Subcutaneous adipose tissue (tissue), 4 donors: ENCODE measurements around the gene CREBL2. TPM values are rescaled to one million over a fixed set of nuclear protein-coding genes. Genes with fewer than 3 reads are reported as not detected.

ENCODE experiments used
- total RNA-seq, 4 donors: library from RNA; depleted of rRNA; stranded (reverse); fragments of >200 nt; gene quantifications; one replicate each; pipeline ENCODE4 v1.1.0, GENCODE V29; 2016
- TF ChIP-seq, protein P1 (sequence below): fragments of 450-650 bp; IDR thresholded peaks from one replicate; pipeline ENCODE4 v1.5.1; 2016; ENCODE audit warnings: low read depth, mild to moderate bottlenecking, control low read depth, antibody characterized with exemption, moderate library complexity

The CREBL2 gene
- total RNA-seq, 4 donors from 2014 or later = 73.8 to 113 (median 99.4) TPM

DNA sequence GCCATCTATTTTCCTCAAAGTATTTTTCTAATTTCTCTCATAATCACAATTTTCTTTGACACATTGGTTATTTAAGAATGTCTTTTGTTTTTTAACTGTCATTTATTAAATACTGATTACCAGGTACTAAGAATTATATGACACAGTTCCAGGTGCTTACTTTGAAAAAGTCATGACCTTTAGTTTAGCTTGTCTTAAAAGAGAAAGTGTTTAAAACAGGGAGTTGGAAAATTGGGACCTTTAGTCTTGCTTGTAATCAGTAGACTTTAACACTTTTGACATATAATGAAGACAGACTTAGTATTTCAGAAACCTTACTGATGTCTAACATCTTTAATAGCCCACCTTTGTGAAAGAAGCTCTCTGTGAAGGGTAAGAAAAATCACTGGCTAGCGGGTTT, 19.2 kb downstream of the CREBL2 start:
- TF ChIP-seq, protein P1, sequence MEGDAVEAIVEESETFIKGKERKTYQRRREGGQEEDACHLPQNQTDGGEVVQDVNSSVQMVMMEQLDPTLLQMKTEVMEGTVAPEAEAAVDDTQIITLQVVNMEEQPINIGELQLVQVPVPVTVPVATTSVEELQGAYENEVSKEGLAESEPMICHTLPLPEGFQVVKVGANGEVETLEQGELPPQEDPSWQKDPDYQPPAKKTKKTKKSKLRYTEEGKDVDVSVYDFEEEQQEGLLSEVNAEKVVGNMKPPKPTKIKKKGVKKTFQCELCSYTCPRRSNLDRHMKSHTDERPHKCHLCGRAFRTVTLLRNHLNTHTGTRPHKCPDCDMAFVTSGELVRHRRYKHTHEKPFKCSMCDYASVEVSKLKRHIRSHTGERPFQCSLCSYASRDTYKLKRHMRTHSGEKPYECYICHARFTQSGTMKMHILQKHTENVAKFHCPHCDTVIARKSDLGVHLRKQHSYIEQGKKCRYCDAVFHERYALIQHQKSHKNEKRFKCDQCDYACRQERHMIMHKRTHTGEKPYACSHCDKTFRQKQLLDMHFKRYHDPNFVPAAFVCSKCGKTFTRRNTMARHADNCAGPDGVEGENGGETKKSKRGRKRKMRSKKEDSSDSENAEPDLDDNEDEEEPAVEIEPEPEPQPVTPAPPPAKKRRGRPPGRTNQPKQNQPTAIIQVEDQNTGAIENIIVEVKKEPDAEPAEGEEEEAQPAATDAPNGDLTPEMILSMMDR = no peak

DNA sequence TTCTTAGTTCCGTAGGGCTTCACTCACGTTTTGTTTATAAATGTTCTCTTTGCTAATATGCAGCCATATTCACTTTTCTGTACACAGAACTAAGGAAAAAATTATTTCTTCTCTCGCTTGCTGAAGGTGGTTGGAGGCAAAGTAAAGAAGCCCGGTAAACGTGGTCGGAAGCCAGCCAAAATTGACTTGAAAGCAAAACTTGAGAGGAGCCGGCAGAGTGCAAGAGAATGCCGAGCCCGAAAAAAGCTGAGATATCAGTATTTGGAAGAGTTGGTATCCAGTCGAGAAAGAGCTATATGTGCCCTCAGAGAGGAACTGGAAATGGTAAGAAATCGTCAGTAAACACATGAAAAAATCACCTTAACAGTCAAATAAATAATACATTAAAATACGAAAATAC, 24.0 kb downstream of the CREBL2 start:
- TF ChIP-seq, protein P1 = no peak

DNA sequence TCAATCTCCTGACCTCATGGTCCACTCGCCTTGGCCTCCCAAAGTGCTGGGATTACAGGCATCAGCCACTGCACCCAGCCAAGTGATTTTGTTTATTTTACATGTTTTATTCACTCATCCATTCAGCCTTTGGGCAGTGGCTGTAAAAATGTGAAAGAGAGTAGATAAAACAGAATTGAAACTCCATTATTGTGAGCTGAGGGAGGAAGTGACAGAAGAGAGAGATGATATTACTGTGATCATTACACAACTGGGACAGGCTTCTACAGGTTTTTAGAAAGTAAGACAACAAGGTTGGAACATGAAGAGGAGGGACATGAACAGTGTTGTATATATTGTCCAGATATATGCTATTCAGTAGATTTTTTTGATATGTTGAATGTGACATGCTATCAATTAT, 25.0 kb downstream of the CREBL2 start:
- TF ChIP-seq, protein P1 = no peak

DNA sequence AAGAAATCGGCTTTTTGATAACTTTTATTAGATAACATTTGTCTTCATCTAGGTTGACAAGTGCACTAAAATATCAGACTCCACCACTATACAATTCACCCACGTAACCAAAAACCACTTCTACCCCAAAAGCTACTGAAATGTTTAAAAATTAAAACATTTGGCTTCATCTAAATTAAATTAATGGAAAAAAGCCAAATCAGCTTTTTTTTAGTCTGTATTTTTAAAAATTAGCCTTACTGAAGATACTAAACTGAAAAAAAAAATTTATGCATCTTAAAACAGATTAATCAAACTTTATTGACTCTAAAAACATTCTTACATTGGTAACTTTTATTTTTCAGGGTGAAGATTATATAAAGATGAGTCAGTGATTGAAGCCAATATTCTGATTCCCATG, 30.0 kb downstream of the CREBL2 start:
- TF ChIP-seq, protein P1 = no peak

DNA sequence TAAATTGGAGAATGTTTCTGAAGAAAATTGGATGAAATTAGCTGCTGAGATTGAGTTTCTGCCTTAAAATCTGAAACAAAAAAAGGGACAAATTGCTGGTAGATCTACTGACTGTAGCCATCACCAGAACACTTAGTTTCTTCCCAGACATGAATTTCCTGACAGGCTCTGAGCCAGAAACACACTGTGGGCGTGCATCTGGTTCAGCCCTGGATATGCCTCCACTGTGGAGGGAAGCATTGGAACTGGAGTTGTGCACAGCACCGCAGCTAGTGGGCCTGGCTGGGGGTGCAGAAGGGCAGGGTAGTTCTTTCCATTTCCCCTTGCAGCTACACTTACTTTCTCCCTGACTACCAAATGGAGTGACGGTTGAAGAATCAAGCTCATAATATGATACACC, 31.2 kb downstream of the CREBL2 start:
- TF ChIP-seq, protein P1 = no peak

DNA sequence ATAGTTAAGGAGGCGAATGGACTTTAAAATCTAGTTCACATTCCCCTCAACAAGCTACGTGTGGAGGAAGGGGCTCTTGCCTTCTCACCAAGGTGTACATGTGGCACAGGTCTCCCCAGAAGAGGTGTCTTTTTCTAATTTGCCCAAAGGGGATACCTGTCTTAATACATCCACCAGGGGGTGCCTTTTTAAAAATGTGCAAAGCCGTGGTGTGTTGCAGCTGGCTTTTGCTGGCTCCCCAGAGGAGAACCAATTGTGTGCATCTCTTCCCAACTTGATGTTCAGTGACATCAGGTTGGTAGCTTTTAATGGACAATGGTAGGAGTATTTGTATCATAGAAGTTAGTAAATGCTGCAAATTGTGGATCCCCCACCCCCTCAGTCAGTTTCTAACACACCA, 33.8 kb downstream of the CREBL2 start:
- TF ChIP-seq, protein P1 = no peak

DNA sequence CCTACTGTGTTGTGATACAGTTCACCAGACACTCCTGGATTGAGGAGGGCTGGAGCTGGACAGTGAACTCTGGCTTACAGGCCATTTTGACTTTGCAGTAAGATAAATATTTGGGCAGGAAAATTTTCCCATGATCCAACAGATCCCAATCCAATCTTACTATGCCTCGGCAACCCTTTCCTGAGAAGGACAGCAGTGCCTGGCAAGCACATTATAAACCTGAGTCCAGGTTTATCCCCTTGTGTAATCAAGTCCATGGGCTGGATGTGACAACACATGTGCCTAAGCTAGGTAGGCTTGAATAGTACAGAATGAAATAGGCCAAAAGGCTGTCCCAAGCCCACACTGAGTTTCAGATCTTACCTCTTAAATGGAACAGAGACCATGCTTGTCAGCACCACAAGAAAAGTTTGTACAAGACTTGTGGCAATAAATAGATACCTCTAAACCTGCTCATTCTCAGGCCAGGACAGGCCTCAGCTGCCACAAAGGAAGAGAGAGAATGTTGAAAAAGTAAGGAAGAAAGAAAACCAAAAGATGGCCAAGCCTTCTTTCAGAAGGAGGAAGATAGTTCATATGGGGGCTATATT, 34.9 kb downstream of the CREBL2 start:
- TF ChIP-seq, protein P1 = no peak
